ENCODE results near the gene ZNF99. TPM values are rescaled to one million over a fixed set of nuclear protein-coding genes. Genes with fewer than 3 reads are reported as not detected.
"Not testable (repeated sequence)": the region's sequence is repeated elsewhere in the genome, so short reads cannot be mapped to it uniquely, and the experiment has no call there.

Gene ZNF99
- polyA plus RNA-seq, 1 experiment, result not detected

DNA sequence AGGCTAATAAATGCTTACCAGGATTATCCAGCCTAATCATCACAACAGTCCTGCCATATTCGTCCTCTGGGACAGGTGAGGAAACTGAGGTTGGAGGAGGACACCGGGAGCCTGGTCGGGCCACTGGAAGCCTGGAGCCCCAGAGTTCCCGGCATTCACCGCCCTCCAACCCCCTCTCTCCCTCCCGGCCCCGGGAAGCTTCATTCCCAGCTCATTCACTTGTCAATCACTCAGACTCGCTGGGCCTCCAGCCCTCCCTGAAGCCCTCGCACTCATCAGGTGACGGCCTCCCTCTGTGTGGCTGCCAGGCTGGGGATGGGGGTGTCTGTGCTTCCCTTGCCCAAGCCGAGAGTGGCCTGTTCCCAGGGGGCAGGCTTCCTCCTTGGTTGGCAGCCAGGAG, 22.5 kb upstream of the ZNF99 start:
- TF ChIP-seq, protein P1, sequence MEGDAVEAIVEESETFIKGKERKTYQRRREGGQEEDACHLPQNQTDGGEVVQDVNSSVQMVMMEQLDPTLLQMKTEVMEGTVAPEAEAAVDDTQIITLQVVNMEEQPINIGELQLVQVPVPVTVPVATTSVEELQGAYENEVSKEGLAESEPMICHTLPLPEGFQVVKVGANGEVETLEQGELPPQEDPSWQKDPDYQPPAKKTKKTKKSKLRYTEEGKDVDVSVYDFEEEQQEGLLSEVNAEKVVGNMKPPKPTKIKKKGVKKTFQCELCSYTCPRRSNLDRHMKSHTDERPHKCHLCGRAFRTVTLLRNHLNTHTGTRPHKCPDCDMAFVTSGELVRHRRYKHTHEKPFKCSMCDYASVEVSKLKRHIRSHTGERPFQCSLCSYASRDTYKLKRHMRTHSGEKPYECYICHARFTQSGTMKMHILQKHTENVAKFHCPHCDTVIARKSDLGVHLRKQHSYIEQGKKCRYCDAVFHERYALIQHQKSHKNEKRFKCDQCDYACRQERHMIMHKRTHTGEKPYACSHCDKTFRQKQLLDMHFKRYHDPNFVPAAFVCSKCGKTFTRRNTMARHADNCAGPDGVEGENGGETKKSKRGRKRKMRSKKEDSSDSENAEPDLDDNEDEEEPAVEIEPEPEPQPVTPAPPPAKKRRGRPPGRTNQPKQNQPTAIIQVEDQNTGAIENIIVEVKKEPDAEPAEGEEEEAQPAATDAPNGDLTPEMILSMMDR (IDR thresholded peaks at IDR 0.05; ENCODE audit: insufficient read depth, low read depth, low read length), result no peak
- Histone ChIP-seq H3K36me3 (ENCODE audit: control insufficient read depth, insufficient read depth, low read length) (no peaks in the 10 kb centered on the region), H3K4me3 (ENCODE audit: low read depth, low read length) (no peak overlapping the region), H3K27me3 (ENCODE audit: control insufficient read depth, insufficient read depth, low read length) (no peaks in the 10 kb centered on the region)
- no peak for DNase-seq (ENCODE audit: low read depth)
- CTCF ChIA-PET, result no interaction called here
- POLR2A ChIA-PET, result no interaction called here

DNA sequence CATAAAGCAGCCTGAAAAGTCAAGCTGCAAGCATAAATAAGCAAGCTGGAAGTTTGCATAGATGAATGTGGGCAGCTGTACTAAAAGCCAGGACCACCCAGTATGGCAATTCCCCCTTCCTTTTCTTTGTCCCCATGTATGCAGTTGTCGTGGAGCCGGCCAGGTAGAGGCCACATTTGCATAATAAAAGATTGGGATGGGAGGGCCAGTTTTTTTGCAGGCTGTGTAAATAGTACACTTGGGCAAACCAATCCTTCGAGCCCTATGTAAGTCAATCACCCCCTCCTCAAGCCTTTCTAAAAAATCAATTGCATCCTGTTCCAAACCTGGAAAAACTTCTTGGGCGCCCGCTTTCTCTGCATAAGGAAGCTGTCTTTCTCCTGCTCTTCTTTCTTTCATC, 13.1 kb upstream of the ZNF99 start:
- Histone ChIP-seq H3K4me3 (ENCODE audit: low read depth, low read length) (no peak overlapping the region), H3K36me3 (ENCODE audit: control insufficient read depth, insufficient read depth, low read length) (no peaks in the 10 kb centered on the region), H3K27me3 (ENCODE audit: control insufficient read depth, insufficient read depth, low read length) (no peaks in the 10 kb centered on the region)
- no peak for DNase-seq (ENCODE audit: low read depth)
- ChIA-PET CTCF (no interaction called here), POLR2A (no interaction called here)
- TF ChIP-seq, protein P1 (IDR thresholded peaks at IDR 0.05; ENCODE audit: insufficient read depth, low read depth, low read length), result no peak

DNA sequence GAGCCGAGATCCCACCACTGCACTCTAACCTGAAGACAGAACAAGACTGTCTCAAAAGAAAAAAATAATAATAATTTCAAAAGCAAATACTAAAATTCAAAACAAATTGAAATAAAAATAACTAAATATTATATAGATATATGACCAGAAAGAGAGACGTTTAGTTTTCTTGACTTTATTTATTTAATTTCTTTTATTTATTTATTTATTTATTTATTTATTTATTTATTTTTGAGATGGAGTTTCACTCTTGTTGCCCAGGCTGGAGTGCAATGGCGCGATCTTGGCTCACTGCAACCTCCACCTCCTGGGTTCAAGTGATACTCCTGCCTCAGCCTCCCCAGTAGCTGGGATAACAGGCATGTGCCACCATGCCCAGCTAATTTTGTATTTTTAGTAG, 8.9 kb upstream of the ZNF99 start:
- DNase-seq (ENCODE audit: low read depth); CTCF ChIA-PET; H3K4me3 ChIP-seq (ENCODE audit: low read depth, low read length); POLR2A ChIA-PET; H3K27me3 ChIP-seq (ENCODE audit: control insufficient read depth, insufficient read depth, low read length); H3K36me3 ChIP-seq (ENCODE audit: control insufficient read depth, insufficient read depth, low read length): not testable (repeated sequence)

DNA sequence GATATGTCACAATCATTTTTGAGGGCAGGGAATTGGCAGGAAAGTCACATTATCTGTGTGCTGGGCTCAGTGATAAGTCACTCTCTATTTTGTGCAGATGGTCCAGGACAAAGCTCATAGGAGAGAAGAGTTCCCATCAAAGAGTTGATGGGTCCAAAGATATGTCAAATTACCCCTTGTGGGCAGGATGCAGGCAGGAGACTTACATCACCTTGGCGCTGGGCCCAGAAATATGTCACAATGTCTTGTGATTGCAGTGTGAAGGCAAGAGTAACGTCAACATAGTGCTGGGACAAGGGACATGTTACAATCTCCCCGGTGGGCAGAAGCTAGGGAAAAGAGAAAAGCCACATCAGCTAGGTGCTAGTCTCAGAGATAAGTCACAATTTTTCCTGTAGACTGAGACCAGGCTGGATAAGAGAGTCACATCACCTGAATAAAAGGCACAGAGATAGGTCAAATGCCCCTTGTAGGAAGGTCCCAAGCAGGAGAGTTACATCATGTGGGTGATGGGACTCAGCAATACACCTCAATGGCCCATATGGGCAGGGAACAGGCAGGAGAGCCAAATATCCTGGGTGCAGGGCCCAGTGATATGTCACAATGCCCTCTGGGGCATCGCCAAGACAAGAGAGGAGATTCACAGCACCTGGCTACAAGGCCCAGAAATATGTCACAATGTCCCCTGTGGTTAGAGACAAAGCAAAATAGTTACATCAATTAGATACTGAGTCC, 47.9 kb downstream of the ZNF99 start:
- ChIA-PET POLR2A (no interaction called here), CTCF (no interaction called here)
- TF ChIP-seq, protein P1 (IDR thresholded peaks at IDR 0.05; ENCODE audit: insufficient read depth, low read depth, low read length), result no peak
- H3K36me3 ChIP-seq (ENCODE audit: control insufficient read depth, insufficient read depth, low read length), result no peaks in the 10 kb centered on the region
- H3K4me3 ChIP-seq (ENCODE audit: low read depth, low read length), result no peak overlapping the region
- H3K27me3 ChIP-seq (ENCODE audit: control insufficient read depth, insufficient read depth, low read length), result no peaks in the 10 kb centered on the region
- DNase-seq (ENCODE audit: low read depth), result no peak

DNA sequence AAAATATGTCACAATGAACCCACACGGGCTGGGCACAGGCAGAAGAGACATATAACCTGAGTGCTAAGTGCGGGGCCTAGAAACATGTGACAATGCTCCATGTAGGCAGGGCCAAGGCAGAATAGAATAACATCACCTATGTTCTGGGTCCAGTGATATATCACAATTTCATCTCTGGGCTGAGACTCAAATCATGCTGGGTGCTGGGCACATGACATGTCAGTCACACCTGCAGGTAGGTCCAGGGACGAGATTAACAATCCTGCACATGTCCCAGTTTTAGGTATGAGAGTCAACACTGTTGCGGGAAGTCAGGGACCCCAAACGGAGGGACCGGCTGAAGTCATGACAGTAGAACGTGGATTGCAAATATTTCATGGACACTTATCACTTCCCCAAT, 50.3 kb downstream of the ZNF99 start:
- Histone ChIP-seq H3K4me3 (ENCODE audit: low read depth, low read length) (no peak overlapping the region), H3K36me3 (ENCODE audit: control insufficient read depth, insufficient read depth, low read length) (no peaks in the 10 kb centered on the region), H3K27me3 (ENCODE audit: control insufficient read depth, insufficient read depth, low read length) (no peaks in the 10 kb centered on the region)
- DNase-seq (ENCODE audit: low read depth), result no peak
- TF ChIP-seq, protein P1 (IDR thresholded peaks at IDR 0.05; ENCODE audit: insufficient read depth, low read depth, low read length), result no peak
- ChIA-PET CTCF (no interaction called here), POLR2A (no interaction called here)

DNA sequence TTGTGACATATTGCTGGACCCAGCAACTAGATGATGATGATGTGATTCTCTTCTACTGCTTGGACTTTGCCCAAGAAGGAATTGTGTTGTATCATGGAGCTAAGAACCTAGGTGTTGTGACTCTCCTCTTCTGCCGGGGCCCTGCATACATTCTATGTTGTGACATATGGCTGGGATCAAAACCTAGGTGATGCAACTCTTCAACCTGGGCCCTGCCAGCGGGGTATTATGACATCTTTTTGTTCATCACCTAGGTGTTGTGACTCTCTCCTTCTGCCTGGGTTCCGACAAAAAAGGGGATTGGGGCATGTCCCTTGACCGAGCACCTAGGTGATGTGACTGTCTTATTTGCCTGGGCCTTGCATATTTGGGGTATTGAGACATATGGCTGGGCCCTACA, 55.7 kb downstream of the ZNF99 start:
- H3K27me3 ChIP-seq (ENCODE audit: control insufficient read depth, insufficient read depth, low read length); POLR2A ChIA-PET; H3K4me3 ChIP-seq (ENCODE audit: low read depth, low read length); DNase-seq (ENCODE audit: low read depth); H3K36me3 ChIP-seq (ENCODE audit: control insufficient read depth, insufficient read depth, low read length); CTCF ChIA-PET: not testable (repeated sequence)

DNA sequence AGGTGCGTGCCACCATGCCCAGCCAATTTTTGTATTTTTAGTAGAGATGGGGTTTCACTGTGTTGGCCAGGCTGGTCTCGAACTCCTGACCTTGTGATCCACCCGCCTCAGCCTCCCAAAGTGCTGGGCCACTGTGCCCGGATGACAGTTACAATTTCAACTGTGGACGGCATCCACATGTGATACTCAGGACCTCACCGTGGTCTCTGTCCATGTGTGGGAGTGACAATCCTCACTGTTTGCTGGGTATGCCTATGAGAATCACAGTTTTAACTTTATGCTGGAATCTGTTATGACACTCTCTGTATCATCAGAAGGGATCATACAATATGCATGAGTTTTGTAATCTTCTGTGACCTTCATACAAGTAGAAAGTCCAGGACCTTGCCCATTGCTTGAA, 62.4 kb downstream of the ZNF99 start:
- CTCF ChIA-PET; H3K27me3 ChIP-seq (ENCODE audit: control insufficient read depth, insufficient read depth, low read length); DNase-seq (ENCODE audit: low read depth); H3K36me3 ChIP-seq (ENCODE audit: control insufficient read depth, insufficient read depth, low read length); POLR2A ChIA-PET; H3K4me3 ChIP-seq (ENCODE audit: low read depth, low read length): not testable (repeated sequence)
